Lower lobe of right lung (tissue), 2 donors: ENCODE results near the gene BPIFB4. TPM values are rescaled to one million over a fixed set of nuclear protein-coding genes. Genes with fewer than 3 reads are reported as not detected.
"Not testable (repeated sequence)": the region's sequence is repeated elsewhere in the genome, so short reads cannot be mapped to it uniquely, and the experiment has no call there.

Experiments used
- ATAC-seq, 2 donors: fragments of 200-7000 bp; cut with Tn5 transposase; one replicate each; pipeline ENCODE4 v1.9.1; 2020 to 2022; ENCODE audit warnings: mild to moderate bottlenecking in 2 of 2, moderate library complexity in 2 of 2
- DNase-seq: peaks from one replicate; pipeline ENCODE4 v3.0.0-alpha.2; 2020
- H3K27ac ChIP-seq: fragments of 200-600 bp; one replicate; pipeline ENCODE4 v1.8.0; 2022
- H3K27me3 ChIP-seq: fragments of 200-600 bp; one replicate; pipeline ENCODE4 v1.8.0; 2022; ENCODE audit warnings: low read depth
- H3K36me3 ChIP-seq: fragments of 200-600 bp; one replicate; pipeline ENCODE4 v1.8.0; 2022; ENCODE audit warnings: mild to moderate bottlenecking
- H3K4me1 ChIP-seq: fragments of 200-600 bp; one replicate; pipeline ENCODE4 v1.8.0; 2022
- H3K4me3 ChIP-seq: fragments of 200-600 bp; one replicate; pipeline ENCODE4 v1.8.0; 2022; ENCODE audit warnings: mild to moderate bottlenecking
- H3K9me3 ChIP-seq: fragments of 200-600 bp; one replicate; pipeline ENCODE4 v1.8.0; 2022
- CTCF ChIP-seq: fragments of 200-600 bp; IDR thresholded peaks from one replicate; pipeline ENCODE4 v1.8.0; 2022; ENCODE audit warnings: antibody characterized with exemption, mild to moderate bottlenecking
- intact Hi-C: fragments of 100-400 bp; cut with DNase I; formaldehyde crosslinking; loops from one replicate; pipeline ENCODE4 v1.11.0; 2022
- total RNA-seq: library from RNA; stranded (reverse); fragmentation: NEBNext Ultra II Directional; extraction: Animal tissue kit (Norgen Biotek cat#: 25700); gene quantifications from one replicate; pipeline ENCODE4 v1.2.1, GENCODE V29; 2021
- donor health status: DM: no; HTN: yes; CAD: no; lungs with severe emphysema.

Gene BPIFB4
- total RNA-seq, 1 donor from 2014 or later = not detected

- DNase-seq (no peak), ATAC-seq (no peak)
- H3K27ac ChIP-seq = no peak overlapping the region
- intact Hi-C loops = no loop called here
- H3K36me3 ChIP-seq = no peaks in the 10 kb centered on the region
- no peaks in the 10 kb centered on the region for H3K9me3 ChIP-seq
- no peak overlapping the region for H3K4me3 ChIP-seq
- no peak for TF ChIP-seq CTCF
- H3K27me3 ChIP-seq = no peaks in the 10 kb centered on the region
- H3K4me1 ChIP-seq = no peaks in the 10 kb centered on the region
Measured at GRCh38 chr20:33111306-33111705, 31.9 kb downstream of the BPIFB4 start.

- Histone ChIP-seq H3K27me3 (no peaks in the 10 kb centered on the region), H3K9me3 (no peaks in the 10 kb centered on the region), H3K36me3 (no peaks in the 10 kb centered on the region), H3K4me3 (no peak overlapping the region), H3K27ac (no peak overlapping the region), H3K4me1 (no peaks in the 10 kb centered on the region)
- no peak for DNase-seq
- ATAC-seq = no peak
- no peak for TF ChIP-seq CTCF
- intact Hi-C loops = no loop called here
Measured at GRCh38 chr20:33112547-33113386, 33.3 kb downstream of the BPIFB4 start.

DNA sequence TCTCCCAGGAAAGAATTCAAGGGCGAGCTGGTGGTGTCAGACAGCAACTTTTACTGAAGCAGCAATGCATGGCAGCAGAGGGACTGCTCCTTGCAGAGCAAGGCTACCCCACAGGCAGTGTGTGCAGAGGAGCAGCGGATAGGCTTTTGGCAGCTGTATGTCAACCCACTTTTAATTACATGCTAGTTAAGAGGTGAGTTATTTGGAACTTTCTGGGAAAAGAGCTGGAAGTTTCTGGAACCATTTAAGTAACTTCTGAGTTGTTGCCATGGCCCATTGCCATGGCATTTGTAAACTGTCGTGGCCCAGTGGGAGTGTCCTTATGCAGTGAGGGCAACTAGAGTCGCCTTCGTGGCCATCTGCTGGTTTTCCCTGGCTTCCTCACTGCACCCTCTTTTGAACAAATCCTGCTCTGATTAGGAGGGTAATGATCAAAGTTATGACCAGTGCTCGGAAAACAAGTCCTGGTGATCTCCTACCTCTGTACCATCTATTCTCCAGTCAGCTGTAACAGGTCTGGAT, 34.0 kb downstream of the BPIFB4 start:
- ATAC-seq (no peak), DNase-seq (no peak)
- H3K27ac ChIP-seq = no peak overlapping the region
- peaks cover 3% of the 10 kb centered on the region for H3K27me3 ChIP-seq
- H3K36me3 ChIP-seq = no peaks in the 10 kb centered on the region
- intact Hi-C loops = no loop called here
- no peaks in the 10 kb centered on the region for H3K9me3 ChIP-seq
- H3K4me1 ChIP-seq = no peaks in the 10 kb centered on the region
- TF ChIP-seq CTCF = no peak
- no peak overlapping the region for H3K4me3 ChIP-seq

- H3K4me3 ChIP-seq, H3K36me3 ChIP-seq, H3K27me3 ChIP-seq, H3K4me1 ChIP-seq, intact Hi-C loops, DNase-seq, H3K27ac ChIP-seq, H3K9me3 ChIP-seq, ATAC-seq: not testable (repeated sequence)
Measured at GRCh38 chr20:33115501-33115900, 36.1 kb downstream of the BPIFB4 start.

- ATAC-seq (no peak), DNase-seq (no peak)
- no peak for TF ChIP-seq CTCF
- H3K36me3 ChIP-seq = no peaks in the 10 kb centered on the region
- H3K27me3 ChIP-seq = peaks cover 4% of the 10 kb centered on the region
- no peak overlapping the region for H3K27ac ChIP-seq
- H3K9me3 ChIP-seq = no peaks in the 10 kb centered on the region
- H3K4me3 ChIP-seq = no peak overlapping the region
- no peaks in the 10 kb centered on the region for H3K4me1 ChIP-seq
- intact Hi-C loops = no loop called here
Measured at GRCh38 chr20:33119725-33120720, 40.6 kb downstream of the BPIFB4 start.
